NCI-H128 (cell line): ENCODE measurements around the gene PRIM2.
"Not testable (repeated sequence)": the region's sequence is repeated elsewhere in the genome, so short reads cannot be mapped to it uniquely, and the experiment has no call there.

Experiments
- DNase-seq: peaks from one replicate; lab custom pipeline; 2025; ENCODE audit not compliant: unreplicated experiment; lab: John Stamatoyannopoulos, UW

The PRIM2 gene

DNA sequence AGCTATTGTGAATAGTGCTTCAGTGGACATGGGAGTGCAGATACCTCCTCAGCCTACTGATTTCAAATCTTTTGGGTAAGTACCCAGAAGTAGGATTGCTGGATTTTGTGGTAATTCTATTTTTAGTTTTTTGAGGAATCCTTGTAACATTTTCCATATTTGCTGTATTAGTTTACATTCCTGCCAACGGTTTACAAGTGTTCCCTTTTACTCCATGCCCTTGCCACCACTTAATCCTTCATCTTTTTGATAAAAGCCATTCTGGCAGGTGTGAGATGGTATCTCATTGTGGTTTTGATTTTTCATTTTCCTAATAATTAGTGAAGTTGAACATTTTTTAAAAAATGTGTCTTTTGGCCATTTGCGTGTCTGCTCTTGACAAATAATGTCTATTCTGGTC is 125.8 kb downstream of the PRIM2 start:
- DNase-seq: not testable (repeated sequence)

DNA sequence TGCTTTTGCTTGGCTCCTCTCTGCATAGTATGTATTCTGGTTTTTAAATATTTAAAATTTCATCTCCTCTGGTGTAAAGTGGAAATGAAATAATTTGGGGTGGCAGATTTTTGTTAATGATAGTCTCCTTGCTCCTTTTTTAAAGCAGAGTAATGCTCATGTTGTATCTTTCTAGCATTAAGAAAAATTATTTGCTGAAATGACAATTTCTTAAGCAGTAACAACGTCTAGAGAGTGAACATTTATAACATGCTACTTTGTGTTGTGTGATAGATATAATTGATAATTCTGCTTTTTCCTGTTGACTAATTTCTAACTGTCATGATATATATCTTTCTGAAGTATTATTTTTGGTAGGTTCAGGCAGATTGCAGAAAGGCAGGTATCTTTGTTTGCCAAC is 127.4 kb downstream of the PRIM2 start:
- DNase-seq: not testable (repeated sequence)

DNA sequence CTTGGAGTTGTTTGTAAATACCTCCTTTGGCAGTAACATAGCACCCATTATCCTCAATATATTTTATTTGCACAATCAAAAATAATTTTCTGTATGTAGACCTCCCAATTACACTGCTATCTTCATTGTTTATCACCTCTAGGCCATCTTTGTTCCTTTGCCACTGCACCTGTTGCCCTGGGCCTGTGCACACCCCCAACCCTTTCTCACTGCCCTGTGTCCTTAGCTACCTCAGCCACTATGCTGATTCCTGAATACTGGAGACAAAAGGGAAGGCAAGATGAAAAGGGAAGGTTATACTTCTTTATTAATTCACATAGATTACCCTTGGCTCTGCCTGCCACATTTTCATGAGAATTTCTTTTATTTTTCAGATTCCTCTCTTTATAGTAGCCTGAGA is 127.9 kb downstream of the PRIM2 start:
- not testable (repeated sequence) for DNase-seq

DNA sequence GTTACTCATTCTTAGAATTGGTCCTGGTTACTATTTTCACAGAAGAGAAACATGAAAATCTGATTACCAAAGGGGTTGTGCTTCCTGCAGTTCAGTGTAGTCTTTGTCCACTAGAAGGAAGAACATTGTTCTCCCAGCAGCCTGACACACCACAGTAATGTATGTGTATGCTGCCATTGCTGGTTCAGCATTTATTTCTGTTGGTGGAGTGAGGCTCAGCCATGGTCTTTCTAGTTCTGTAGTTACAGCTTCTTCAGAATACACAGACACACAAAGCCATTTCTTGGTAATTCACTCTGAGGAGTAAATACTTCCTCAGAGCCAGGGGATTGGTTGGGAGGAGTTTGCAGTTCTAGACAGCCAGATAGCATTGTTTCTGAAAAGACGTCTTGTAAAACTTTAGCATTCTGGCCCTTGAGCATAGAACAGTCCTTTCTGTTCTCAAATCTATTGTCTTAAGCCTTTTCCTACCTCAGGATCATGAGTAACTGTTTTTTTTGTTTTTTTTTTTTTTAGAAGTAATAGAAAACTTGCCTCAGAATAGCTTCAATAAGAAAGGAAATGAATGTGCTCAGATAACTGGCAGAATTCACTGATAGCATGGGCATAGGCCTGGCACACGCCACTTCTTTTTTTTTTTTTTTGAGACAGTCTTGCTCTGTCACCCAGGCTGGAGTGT is 128.5 kb downstream of the PRIM2 start:
- DNase-seq: not testable (repeated sequence)

DNA sequence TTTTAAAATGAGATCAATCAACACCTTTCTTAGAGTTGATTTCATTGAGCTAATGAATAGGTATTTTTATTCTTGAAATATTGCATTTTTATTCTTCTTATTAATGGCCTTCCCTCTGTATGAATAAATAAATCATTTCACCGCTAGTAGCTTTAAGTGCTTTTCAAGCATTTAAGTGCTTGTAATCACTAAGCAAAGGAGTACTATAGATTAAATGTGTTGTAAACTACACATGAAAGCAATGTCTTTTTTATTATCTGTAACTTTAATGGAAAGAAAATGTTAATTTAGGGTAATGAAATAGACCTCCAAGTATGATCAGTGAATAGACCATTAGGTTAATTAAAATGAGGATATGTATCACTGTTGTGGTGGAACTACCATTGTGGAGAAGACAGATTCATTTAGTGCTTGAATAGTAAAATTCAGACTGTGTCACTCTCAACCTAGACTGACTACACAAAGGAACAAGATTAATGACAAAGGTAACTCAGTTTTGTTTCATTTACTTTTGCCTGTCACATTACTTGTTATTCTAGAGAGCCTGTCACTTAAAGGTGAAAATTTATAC is 132.2 kb downstream of the PRIM2 start:
- not testable (repeated sequence) for DNase-seq

DNA sequence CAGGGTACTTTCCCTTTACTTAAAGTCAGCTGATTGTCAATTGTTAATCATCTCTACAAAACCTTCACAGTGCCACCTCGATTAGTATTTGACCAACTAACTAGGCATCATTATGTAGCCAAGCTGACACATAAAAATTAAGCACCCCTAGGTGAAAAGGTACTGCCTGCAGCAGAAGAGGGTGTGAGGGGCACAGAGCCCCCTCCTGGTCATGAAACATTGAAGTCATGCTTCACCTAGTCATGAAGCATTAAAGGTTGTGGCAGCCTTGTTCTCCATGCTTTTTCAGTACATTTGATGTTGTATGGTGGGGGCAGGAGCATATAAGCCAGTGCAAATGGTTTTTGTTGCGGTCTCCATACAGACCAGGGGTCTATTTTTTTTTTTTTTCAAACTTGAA is 142.4 kb downstream of the PRIM2 start:
- not testable (repeated sequence) for DNase-seq

DNA sequence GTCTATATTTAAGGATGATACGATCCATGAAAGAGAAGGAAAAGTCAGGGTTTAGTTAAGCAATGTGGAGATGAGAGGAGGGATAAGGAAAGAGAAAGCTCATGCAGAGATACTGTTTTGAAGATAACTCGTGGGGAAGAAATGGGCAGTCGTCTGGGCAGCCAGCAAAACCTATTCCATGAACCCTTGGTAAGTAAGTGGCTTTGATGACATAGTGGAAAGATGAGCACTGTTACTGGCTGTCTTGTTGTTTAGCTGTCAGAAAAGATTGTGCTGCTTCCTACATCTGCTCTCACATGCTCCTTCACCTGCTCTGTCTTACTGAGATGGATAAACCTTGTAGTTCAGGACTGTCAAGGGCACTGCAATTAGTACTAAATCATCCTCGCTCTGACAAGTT is 143.6 kb downstream of the PRIM2 start:
- DNase-seq: not testable (repeated sequence)

DNA sequence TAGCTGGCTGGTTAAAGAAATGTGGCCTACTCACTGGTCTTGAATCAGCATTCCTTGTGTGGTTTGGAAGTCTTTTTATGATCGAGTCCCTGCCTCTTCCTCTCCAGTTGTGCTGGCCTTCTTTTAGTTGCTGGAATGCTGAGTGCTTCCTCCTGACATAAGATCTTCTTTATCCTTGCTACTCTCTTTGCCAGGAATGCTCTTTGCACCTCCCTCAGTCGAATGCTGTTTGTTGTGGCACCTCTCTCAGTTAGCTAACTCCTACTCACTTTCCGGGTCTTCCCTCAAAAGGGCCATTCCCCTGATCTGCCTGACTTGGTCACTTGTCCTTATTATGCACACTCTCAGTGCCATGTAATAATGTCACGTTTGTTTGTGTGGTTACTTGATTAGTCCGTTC is 146.4 kb downstream of the PRIM2 start:
- DNase-seq: not testable (repeated sequence)

DNA sequence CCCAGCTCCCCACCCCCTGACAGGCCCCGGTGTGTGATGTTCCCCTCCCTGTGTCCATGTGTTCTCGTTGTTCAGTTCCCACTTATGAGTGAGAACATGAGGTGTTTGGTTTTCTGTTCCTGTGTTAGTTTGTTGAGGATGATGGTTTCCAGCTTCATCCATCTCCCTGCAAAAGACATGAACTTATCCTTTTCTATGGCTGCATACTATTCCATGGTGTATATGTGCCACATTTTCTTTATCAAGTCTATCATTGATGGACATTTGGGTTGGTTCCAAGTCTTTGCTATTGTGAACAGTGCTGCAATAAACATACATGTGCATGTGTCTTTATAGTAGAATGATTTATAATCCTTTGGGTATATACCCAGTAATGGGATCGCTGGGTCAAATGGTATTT is 148.5 kb downstream of the PRIM2 start:
- DNase-seq: not testable (repeated sequence)

DNA sequence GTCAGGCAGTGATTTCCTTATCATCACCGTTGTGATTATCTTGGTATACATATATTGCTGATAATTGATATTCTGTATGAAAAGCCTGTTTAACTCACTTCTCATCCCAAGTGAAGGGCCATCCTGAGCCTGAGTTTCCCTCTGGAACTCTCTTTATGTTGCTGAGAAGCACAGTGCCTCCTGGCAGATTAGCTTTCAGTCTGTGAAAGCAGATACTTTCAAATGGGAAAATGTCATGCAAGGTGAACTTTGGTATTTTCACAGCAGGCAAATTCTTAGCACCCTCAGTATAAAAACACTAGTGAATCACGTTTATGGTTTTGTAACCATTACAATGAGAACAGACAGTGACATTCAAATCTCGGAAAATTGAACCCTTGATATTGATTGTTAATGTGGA is 151.6 kb downstream of the PRIM2 start:
- DNase-seq: no peak

DNA sequence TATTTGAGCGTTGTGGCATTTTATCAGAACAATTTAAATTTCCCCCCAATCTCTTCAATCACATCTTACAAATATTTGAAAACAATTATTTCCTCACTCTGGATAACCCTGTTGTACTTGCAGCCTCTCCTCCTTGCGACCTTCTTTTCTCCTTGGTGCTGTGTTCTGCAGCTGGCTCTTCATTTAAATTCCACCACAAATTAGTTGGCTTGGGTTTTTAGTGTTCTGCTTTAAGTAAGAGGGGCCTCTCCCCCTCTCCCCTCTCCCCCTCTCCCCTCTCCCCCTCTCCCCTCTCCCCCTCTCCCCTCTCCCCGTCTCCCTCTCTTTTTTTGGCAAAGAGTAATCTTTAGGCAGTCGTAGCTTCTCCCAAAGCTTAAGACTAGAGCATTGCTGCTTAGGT is 152.7 kb downstream of the PRIM2 start:
- DNase-seq: not testable (repeated sequence)

DNA sequence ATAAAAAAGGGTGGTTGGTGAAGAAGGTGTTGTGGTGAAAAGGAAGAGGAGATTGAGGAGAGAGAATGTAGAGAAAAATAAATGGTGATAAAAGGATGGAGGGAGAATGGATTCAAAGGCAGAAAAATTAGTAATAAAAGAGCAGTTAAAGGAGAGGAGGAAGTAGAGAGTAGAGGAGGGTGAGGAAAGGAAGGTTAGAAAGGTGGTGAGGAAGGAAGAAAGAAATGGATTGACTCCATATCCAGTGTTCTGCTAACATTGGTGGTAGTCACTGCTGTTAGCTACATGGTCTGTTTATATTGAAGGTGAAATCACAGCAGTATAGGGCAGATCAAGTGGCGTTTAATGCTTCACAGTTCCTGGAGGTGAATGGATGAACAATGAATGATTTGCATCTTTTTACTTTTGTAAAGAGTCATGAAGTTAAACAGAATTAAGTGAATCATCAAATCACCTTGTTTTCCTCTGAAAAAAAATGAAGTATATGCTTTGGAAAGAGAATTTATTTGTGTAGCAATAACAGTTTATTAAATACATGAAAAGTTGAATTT is 154.0 kb downstream of the PRIM2 start:
- DNase-seq: not testable (repeated sequence)

DNA sequence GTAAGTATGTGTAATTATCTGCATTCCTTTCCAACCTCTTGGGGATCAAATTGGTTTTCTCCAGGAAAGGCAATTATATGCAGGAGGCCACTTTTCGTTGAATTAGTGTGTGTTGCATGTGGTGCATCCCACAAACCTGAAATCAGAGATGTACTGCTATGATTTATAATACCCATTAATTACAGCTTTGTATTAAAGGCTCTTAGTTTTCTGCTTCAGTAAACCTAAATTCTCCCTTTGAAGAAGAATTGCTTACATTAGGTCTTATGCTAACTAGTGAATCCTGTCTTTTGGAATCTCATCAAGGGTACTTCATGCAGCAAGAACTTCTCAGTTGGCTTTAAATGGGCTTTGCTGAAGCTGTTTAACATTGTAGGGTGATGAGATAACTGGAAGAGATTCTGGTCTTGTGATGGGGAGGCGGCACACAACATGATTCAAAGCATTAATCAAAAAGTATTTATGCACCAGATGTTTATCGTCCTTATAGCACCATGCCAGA is 155.5 kb downstream of the PRIM2 start:
- not testable (repeated sequence) for DNase-seq

DNA sequence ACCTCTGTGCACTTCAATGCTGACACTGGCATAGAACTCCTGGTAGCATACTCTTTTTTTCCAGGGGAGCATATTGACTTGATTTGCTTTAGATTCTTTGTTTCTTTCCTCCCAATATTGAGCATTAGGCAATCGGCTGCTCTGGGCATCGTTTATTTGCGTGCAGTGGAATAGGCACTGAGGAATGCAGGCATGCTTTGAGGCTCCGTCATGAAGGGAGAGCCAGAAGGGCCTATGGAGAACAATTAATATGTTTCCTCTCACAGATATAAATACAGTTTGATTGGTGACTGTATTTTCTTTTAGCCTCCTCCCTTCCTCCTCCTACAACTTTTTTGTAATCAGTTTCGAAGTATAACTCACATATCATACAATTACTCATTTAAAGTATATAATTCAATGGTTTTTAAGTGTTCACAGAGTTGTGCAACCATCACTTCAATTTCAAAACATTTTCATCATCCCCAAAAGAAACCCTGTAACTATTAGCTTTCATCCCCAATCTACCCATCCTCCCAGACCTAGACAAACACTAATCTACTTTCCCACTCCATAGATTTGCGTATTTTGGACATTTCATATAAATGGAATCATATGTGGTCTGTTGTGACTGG is 157.5 kb downstream of the PRIM2 start:
- not testable (repeated sequence) for DNase-seq

DNA sequence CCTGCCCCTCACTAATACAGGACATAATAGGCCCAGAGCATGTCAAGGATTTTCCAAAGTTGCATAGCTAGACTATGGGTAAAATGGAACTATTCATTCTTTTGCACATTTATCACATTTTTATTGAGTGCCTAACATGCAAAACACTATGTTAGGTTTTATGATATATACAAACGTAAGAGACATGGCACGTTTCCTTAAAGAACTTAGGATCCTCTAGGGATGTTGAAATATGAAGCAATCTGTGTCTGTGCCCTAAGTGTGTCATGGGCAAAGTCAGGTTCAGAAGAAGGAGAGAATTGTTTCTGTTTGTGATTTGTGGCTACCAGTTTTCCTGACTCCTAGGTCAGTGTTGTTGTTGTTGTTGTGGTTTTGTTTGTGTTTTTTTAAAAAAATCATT is 158.2 kb downstream of the PRIM2 start:
- DNase-seq: not testable (repeated sequence)

DNA sequence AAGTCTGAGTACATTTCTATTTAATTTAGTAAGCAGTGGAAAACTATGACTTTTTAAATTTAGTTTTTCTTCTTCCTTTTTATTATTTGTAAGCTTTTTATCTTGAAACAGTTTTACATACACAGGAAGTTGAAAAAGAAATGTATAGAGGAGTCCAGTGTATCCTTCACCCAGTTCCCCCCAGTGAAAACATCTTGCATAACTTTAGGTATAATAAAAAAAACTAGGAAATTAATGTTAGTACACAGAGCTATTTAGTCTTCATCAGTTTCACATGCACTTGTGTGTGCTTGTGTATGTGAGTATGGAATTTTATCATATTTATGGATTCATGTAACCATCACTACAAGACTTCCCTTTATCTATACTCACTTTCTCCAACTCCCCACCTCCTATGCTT is 162.8 kb downstream of the PRIM2 start:
- not testable (repeated sequence) for DNase-seq

DNA sequence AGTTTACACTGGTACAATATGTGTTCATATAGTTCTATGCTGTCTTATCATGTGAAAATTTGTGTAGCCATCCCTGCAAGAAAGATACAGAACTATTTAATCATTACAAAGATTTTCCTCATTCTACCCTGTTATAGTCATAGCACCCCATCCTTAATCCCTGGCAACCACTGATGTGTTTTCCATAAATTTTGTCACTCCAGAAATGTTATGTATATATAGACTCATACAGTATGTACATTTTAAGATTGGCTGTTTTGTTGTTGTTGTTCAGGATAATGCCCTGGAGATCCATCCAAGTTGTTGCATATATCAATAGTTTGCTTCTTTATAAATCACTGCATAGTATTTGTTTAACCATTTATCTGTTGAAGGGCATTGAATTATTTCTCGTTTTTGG is 163.7 kb downstream of the PRIM2 start:
- not testable (repeated sequence) for DNase-seq

DNA sequence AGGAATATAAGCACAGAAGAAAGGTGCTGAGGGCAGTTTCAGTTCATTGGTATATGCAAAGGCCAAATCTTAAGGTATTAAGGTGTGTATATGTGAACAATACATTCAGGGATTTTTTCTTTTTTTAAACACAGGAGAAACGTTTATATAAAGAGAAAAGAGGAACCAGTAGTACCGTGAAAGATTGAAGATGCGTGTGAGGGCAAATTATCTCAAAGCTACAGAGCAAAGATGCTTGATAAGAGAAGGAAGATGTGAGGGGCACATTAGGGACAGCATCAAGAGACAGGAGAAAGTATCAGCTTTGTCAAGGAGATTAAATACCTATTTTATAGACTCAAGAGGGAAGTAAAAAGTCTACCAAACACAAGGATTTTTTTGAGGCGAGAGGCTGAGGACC is 165.0 kb downstream of the PRIM2 start:
- DNase-seq: not testable (repeated sequence)

DNA sequence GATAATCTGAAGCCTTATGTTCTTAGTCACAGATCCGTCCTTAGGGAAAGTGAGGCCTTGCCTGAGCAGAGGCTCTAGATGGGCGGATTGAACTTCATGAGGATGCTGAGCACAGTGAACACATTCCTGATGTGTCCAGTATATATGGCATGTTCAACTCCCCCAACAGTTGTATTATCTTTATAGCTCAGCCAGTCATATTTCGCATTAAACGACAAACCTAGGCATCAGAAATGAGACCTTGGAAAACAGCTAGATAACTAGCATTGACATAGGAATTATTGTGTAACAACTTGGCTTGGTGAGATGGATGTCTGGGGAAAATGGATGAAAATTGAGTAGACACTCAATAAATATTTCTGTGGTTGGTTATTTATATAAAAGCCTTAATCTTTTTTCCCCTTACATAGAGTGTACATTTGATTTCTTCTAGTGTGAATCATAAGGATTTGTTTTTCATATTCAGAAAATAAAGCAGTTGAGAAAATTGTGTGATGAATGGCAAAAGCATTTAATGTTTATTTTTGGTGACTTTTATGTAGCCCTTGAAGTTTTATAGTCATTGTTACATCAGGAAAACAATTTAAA is 169.2 kb downstream of the PRIM2 start:
- DNase-seq: not testable (repeated sequence)

DNA sequence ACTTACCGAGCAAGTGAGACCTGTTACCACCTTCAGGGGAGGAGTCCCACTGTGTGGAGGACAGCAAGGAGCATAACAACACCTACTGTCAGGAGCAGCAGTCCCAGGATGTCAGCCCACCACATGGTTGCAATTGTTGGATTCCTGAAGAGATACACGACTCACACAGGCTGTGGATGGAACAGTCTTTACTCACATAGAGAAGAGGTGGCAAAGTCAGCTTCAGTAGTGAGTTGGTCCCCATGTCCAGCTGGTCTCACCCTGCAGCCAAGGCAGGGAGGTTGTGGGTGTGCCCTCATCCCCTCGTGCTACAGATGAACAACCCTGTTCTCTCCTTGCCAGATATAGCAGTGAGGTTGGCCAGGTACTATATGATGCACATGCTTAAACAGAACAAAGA is 171.1 kb downstream of the PRIM2 start:
- DNase-seq: not testable (repeated sequence)

DNA sequence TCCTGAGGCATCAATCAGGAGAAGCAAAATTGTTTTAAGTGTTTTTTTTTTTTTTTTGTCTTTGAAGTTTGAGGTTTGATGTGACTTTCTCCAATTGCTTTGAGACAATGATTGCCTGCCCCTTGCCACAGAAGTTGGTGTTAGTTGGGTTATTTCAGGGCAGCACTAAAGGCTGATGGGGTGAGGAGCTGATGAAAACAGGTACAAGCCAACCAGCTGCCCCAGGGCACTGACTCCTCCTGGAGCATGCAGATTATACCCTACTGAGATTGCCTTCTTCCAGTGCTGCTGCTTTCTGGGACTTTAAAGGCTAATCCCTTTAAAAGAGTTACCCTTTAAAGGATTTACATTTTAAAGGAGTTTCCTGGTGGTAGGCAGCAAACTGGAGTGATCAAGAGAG is 172.5 kb downstream of the PRIM2 start:
- not testable (repeated sequence) for DNase-seq
